Measurements from ENCODE around the gene FAM3B.

FAM3B gene

GRCh38 chr21:41362605-41363369 lies 46.2 kb downstream of the FAM3B start:
- TF ChIP-seq EZH2phosphoT487 (IDR thresholded peaks at IDR 0.05; ENCODE audit: low read depth) (no peak), CTCF (IDR thresholded peaks at IDR 0.05; ENCODE audit: low read depth, low read length) (no peak)
- Histone ChIP-seq H2AFZ (ENCODE audit: low read depth, low read length) (peak overlapping the region; percentile 90), H3K4me1 (ENCODE audit: low read length) (peaks cover 46% of the 10 kb centered on the region), H4K20me1 (ENCODE audit: insufficient read depth, low read length) (no peaks in the 10 kb centered on the region), H3K79me2 (ENCODE audit: low read length) (no peaks in the 10 kb centered on the region), H3K4me2 (ENCODE audit: low read length) (peak overlapping the region; percentile 99), H3K4me3 (ENCODE audit: low read length) (peak overlapping the region; percentile 78), H3K36me3 (replicated peaks; ENCODE audit: low read depth, low read length) (no peaks in the 10 kb centered on the region), H3K27ac (ENCODE audit: low read length) (peak overlapping the region; percentile 58), H3K9me3 (ENCODE audit: insufficient read depth, low read length) (no peaks in the 10 kb centered on the region), H3K27me3 (ENCODE audit: low read depth, low read length) (0 out of 2 replicates have a peak, but pooled peaks cover 4% of the 10 kb centered on the region), H3K9ac (ENCODE audit: low read length) (peak overlapping the region; percentile 55; the same call in 1 of the 2 replicates)

- Histone ChIP-seq H2AFZ (ENCODE audit: low read depth, low read length) (no peak overlapping the region), H3K36me3 (replicated peaks; ENCODE audit: low read depth, low read length) (no peaks in the 10 kb centered on the region), H3K27me3 (ENCODE audit: low read depth, low read length) (0 out of 2 replicates have a peak, but pooled peaks cover 4% of the 10 kb centered on the region), H3K9me3 (ENCODE audit: insufficient read depth, low read length) (no peaks in the 10 kb centered on the region), H3K27ac (ENCODE audit: low read length) (no peak overlapping the region), H3K4me3 (ENCODE audit: low read length) (peak overlapping the region; percentile 78; the same call in 1 of the 2 replicates), H3K79me2 (ENCODE audit: low read length) (no peaks in the 10 kb centered on the region), H3K9ac (ENCODE audit: low read length) (no peak overlapping the region), H4K20me1 (ENCODE audit: insufficient read depth, low read length) (no peaks in the 10 kb centered on the region), H3K4me2 (ENCODE audit: low read length) (peak overlapping the region; percentile 99; the same call in 1 of the 2 replicates), H3K4me1 (ENCODE audit: low read length) (peaks cover 54% of the 10 kb centered on the region)
- TF ChIP-seq CTCF (IDR thresholded peaks at IDR 0.05; ENCODE audit: low read depth, low read length) (no peak), EZH2phosphoT487 (IDR thresholded peaks at IDR 0.05; ENCODE audit: low read depth) (no peak)
Observed at GRCh38 chr21:41363370-41364270, 47.0 kb downstream of the FAM3B start.

GRCh38 chr21:41364308-41364707 lies 47.7 kb downstream of the FAM3B start:
- H3K4me2 ChIP-seq (ENCODE audit: low read length) = 0 out of 2 replicates have a peak overlapping the region, but pooled peaks have one; percentile 14
- no peak overlapping the region for H3K27ac ChIP-seq (ENCODE audit: low read length)
- no peak overlapping the region for H3K4me3 ChIP-seq (ENCODE audit: low read length)
- H3K27me3 ChIP-seq (ENCODE audit: low read depth, low read length) = 0 out of 2 replicates have a peak, but pooled peaks cover 4% of the 10 kb centered on the region
- no peak overlapping the region for H2AFZ ChIP-seq (ENCODE audit: low read depth, low read length)
- H3K36me3 ChIP-seq (replicated peaks; ENCODE audit: low read depth, low read length) = no peaks in the 10 kb centered on the region
- no peak for TF ChIP-seq CTCF (IDR thresholded peaks at IDR 0.05; ENCODE audit: low read depth, low read length)
- no peaks in the 10 kb centered on the region for H3K9me3 ChIP-seq (ENCODE audit: insufficient read depth, low read length)
- H3K9ac ChIP-seq (ENCODE audit: low read length) = no peak overlapping the region
- no peaks in the 10 kb centered on the region for H3K79me2 ChIP-seq (ENCODE audit: low read length)
- no peaks in the 10 kb centered on the region for H4K20me1 ChIP-seq (ENCODE audit: insufficient read depth, low read length)
- H3K4me1 ChIP-seq (ENCODE audit: low read length) = peaks cover 61% of the 10 kb centered on the region

All from OCI-LY3 (cell line).